Measurements from ENCODE around the gene SDK2. TPM values are rescaled to one million over a fixed set of nuclear protein-coding genes. Genes with fewer than 3 reads are reported as not detected.

The SDK2 gene
- total RNA-seq, 1 donor from 2014 or later, result 3.9 TPM

- intact Hi-C loops (cut with micrococcal nuclease), result no loop called here
Measured at GRCh38 chr17:73401911-73402310, 242.3 kb downstream of the SDK2 start.

- intact Hi-C loops (cut with micrococcal nuclease), result no loop called here
Measured at GRCh38 chr17:73400915-73401545, 243.2 kb downstream of the SDK2 start.

DNA sequence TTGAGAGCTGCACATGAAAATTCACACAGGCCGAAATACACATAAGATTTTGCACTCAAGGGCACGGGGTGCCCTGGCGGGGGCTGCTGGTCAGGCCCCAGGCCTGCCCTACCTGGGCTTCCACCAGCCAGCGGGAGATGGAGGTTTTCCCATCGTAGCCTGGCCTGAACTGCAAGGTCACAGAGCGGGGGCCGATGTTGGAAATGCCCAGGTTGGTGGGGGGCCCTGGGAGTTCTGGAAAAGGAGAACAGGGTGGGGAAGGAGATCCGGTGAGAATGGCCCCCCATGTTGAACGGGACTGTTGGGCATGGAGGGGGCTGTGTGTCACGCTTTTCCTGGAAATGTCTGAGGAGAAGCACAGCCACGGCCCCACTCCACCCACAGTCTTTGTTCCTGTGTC is 245.2 kb downstream of the SDK2 start:
- intact Hi-C loops (cut with micrococcal nuclease), result no loop called here

GRCh38 chr17:73397856-73398540 is 246.2 kb downstream of the SDK2 start:
- intact Hi-C loops (cut with micrococcal nuclease), result no loop called here

GRCh38 chr17:73397278-73397826 is 246.9 kb downstream of the SDK2 start:
- intact Hi-C loops (cut with micrococcal nuclease), result no loop called here

DNA sequence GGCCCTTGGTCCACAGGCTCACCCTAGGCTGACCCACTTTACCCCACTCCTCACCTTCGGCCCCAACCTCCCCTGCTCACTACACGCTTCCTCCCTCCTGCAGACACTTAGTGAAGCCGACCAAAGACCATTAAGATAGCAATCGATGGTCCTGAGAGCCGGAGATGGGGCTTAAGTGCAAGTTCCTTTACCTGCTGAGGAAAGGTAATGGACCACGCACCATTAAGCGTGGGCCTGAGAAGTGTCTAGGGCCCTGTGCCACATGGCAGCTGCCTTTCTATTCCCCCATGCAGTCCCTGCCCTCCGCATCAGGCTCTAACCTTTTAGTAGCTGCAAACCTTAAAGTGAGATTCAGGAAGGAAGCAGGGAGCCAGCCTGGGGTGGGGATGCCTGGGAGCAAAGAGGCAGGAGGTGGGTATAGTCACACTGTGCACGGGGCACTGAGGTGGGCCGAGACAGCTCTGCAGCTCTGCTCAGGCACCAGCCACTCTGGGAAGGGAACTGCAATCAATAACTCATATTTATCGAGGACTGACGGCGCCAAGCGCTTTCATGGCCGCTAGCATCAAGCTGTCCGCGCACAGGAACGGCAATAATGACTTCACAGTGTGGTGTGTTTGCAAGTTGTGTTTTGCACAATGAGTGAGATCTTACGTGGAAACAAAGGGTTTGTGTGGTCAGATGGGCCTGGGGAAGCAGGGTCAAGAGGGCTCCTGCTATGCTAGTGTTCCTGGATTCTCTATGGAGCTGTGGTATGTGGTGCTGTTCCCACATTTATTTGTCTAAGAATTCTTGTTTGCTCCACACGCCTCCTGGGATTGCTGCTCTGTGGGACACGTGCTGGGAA is 247.6 kb downstream of the SDK2 start:
- intact Hi-C loops (cut with micrococcal nuclease), result no loop called here

- intact Hi-C loops (cut with micrococcal nuclease), result no loop called here
Measured at GRCh38 chr17:73394512-73395450, 249.5 kb downstream of the SDK2 start.

DNA sequence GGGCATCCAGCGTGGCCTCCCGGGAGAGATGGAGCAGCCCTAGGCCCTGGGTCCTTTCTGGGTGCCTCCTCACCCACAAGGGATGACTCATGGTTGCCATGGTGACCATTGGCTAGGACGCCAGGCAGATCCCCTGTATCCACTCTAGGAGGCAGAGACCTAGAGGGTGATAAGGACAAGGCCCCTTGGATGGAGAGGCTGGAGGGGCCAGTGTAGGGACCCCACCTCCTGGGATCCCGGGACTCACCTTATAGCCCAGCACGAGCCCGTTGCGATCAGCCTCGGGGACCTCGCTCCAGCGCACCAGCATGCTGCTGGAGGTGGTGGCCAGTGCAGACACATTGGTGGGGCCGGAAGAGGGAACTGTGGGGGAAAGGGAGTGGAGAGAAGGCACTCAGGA is 250.3 kb downstream of the SDK2 start:
- intact Hi-C loops (cut with micrococcal nuclease), result no loop called here

DNA sequence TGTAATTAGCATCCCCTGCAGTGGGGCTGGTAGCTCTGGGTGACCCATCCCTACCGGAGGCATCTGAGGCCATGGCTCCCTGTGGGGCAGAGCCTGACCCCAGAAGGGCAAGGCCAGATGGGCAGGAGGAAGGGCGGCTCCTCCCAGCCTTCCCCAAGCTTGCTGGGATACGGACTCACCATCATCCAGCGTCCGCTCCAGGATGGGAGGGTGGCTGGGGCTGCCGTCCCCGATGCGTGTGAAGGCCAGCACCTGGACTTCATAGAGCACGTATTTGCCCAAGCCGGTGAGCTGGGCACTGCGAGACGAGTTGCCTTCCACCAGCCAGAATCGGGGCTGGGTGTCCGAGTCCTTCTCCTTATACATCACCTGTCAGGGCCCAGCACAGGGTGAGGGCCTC is 250.9 kb downstream of the SDK2 start:
- intact Hi-C loops (cut with micrococcal nuclease), result no loop called here

GRCh38 chr17:73391331-73392265 is 252.6 kb downstream of the SDK2 start:
- intact Hi-C loops (cut with micrococcal nuclease), result no loop called here

DNA sequence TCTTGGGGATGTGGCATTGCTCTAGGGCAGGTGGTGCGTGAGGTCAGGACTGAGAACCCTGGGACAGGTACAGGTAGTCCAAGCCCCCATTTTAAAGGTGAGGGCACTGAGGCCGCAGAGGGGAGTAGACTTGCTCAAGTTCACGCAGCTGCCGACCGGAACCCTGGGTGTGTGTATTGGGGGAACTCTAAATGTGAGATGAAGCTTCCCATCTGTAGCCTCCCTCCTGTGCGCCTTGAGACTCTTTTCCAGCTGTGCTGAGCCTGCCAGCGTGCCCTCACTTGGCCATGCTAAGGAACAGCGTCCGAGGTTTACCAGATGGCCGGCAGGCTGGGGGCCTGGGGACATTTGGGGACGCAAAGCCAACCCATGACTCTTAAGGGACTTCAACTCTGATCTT is 253.4 kb downstream of the SDK2 start:
- intact Hi-C loops (cut with micrococcal nuclease), result no loop called here

DNA sequence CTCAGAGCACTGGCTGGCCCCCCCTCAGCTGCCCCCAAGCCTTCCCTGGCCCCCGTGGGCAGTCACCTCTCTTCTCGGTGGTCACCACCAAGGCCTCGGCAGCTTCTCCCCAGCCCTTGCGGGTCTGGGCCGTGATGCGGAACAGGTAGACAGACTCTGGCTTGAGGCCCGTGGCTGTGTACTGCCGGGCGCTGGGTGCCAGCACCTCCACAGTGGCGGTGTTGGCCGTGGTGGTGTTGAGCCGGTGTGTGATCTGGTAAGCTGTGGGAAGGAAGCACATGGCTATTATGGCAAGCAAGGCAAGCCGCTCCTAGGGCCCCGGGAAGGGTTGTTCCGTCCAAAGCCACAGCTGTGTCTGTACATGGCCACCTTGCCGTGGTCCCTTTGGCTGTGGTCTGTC is 254.0 kb downstream of the SDK2 start:
- intact Hi-C loops (cut with micrococcal nuclease), result no loop called here

GRCh38 chr17:73389411-73389810 is 254.8 kb downstream of the SDK2 start:
- intact Hi-C loops (cut with micrococcal nuclease), result no loop called here

GRCh38 chr17:73388578-73388905 is 255.7 kb downstream of the SDK2 start:
- intact Hi-C loops (cut with micrococcal nuclease), result no loop called here

DNA sequence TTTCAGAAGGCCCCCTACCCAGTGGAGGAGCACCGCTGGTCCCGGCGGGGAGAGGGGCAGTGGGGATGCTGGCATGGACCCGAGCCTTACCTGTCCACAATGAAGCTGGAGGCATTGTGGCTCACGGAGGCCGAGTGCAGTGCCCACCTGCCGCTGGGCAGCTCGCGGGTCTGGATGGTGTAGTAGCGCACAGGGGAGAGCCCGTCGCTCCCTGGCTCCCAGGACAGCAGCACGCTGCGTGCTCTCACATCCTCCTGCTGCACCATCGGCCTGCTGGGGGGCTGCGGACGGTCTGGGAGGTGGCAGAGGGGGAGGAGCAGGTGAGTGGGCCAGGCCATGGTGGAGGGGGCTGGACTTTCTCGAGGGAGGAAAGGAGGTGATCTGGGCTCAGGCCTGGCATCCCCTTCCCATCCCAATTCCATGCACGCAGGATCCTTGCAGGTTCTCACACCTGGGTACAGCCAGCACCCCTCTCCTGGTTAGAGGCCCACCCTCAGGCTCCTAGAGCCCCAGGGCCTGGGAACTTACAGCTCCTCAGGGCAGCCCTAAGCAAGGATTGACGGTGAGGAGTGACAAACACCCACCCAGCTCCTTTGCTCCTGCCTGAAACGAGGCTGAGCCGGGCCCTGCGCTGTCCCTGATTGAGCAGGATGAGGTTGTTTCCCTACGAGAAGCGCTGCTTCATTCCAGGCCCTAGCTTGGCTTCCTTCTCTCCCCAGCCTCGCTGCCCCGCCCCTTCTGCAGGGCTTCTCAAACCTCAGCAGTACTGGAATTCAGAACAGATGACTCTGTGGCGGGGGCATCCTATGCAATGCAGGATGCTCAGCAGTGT is 256.3 kb downstream of the SDK2 start:
- intact Hi-C loops (cut with micrococcal nuclease), result no loop called here

DNA sequence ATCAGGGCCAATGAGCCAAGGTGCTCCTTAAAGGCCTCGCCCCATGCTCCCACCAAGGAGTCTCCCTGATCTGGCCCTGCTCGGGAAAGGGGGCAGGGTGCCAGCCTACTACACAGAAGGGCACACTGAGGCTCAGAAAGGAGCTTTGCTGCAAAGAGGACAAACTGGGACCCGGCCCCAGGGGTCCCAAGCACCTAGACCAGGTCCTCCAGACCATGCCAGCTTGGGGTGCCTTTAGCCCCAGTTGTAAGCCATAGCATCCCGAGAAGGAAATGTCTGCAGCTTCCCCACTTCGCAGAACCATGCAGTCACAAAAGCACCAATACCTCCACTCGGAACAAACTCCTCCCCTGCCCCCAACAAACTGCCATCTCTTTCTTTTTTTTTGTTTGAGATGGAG is 257.7 kb downstream of the SDK2 start:
- intact Hi-C loops (cut with micrococcal nuclease), result no loop called here

- intact Hi-C loops (cut with micrococcal nuclease), result no loop called here
Measured at GRCh38 chr17:73384926-73385325, 259.3 kb downstream of the SDK2 start.

GRCh38 chr17:73380439-73381106 is 263.7 kb downstream of the SDK2 start:
- intact Hi-C loops (cut with micrococcal nuclease), result no loop called here

GRCh38 chr17:73379826-73380225 is 264.4 kb downstream of the SDK2 start:
- intact Hi-C loops (cut with micrococcal nuclease), result no loop called here
